ENCODE measurements around the gene LBHD2. TPM values are rescaled to one million over a fixed set of nuclear protein-coding genes. Genes with fewer than 3 reads are reported as not detected.
A peak's percentile ranks its signal among the peaks of the same experiment; 100 is the strongest.

LBHD2 gene
- total and polyA plus RNA-seq, 2 of the 8 experiments (the other 6 are each of a cell fraction or from before 2014, with no cell fraction given): not detected

DNA sequence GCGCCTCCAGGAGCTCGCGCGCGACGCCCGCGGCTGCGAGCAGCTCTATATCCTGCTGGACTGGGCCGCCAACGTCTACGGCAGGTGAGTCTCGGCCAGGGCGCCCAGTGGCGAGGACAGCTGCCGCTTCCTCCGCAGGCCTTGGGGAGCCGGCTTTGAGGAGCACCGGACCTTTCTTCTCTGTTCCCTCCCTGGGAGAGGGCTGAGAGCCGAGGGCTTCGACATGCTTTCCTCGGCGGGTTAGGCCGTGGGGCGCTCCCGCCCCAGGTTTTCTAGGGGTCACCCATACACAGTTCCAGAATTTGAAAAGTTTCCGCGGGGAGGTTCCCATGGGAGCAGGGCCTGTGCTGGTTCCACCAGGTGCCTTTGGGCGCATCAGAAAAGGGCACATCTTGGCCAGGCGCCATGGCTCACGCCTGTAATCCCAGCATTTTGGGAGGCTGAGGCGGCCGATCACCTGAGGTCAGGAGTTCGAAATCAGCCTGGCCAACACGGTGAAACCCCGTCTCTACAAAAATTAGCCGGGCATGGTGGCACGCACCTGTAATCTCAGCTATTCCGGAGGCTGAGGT lies 18.8 kb downstream of the LBHD2 start:
- Histone ChIP-seq H2BK12ac (ENCODE audit: low read depth, low read length) (peak overlapping the region; percentile 50; the same call in 1 of the 2 replicates), H2AK5ac (ENCODE audit: low read depth, low read length) (no peak overlapping the region), H2BK120ac (replicated peaks; ENCODE audit: low read depth, low read length) (no peak overlapping the region), H2BK5ac (ENCODE audit: low read depth, low read length) (no peak overlapping the region), H3K18ac (ENCODE audit: extremely low read depth, low read length) (no peak overlapping the region), H3K27me3 (replicated peaks in 1 of 4; ENCODE audit: control insufficient read depth in 3 of 4, extremely low read depth in 1 of 4, insufficient read depth in 3 of 4, low read length in 3 of 4) (peaks cover 7 to 42% (median 34%) of the 10 kb centered on the region in 4 experiments), H3K79me1 (ENCODE audit: low read depth, low read length) (no peaks in the 10 kb centered on the region), H3K4ac (replicated peaks; ENCODE audit: insufficient read length, low read depth, low read length) (no peak overlapping the region), H4K5ac (ENCODE audit: insufficient read length, low read depth, low read length) (no peak overlapping the region), H4K20me1 (replicated peaks in 1 of 2; ENCODE audit: control insufficient read depth in 1 of 2, insufficient read depth in 2 of 2, low read length in 2 of 2) (peaks cover 0 to 3% of the 10 kb centered on the region in 2 experiments), H3K56ac (replicated peaks; ENCODE audit: insufficient read length, low read depth, low read length) (no peak overlapping the region), H3K79me2 (ENCODE audit: control insufficient read depth in 1 of 2, insufficient read depth in 2 of 2, low read length in 2 of 2) (no peaks in the 10 kb centered on the region), H2AFZ (ENCODE audit: low read length) (no peak overlapping the region), H3K36me3 (ENCODE audit: control insufficient read depth in 2 of 4, insufficient read depth in 4 of 4, low read length in 3 of 4) (no peaks in the 10 kb centered on the region), H2BK20ac (ENCODE audit: low read length) (no peak overlapping the region), H3K4me3 (ENCODE audit: extremely low read depth in 1 of 4, insufficient read depth in 2 of 4, low read depth in 3 of 4, low read length in 4 of 4) (peak overlapping the region in 1 of 4 experiments; percentile 28; a peak in 1 of 8 replicates), H3K23ac (ENCODE audit: insufficient read length) (no peak overlapping the region), H4K91ac (replicated peaks; ENCODE audit: insufficient read length, low read length) (no peak overlapping the region), H2BK15ac (ENCODE audit: low read length) (no peak overlapping the region), H3K4me2 (ENCODE audit: insufficient read depth in 1 of 2, low read depth in 2 of 2, low read length in 2 of 2) (peak overlapping the region in 1 of 2 experiments; percentile 34; a peak in 1 of 4 replicates), H3K4me1 (replicated peaks in 1 of 4; ENCODE audit: control insufficient read depth in 3 of 4, insufficient read depth in 4 of 4, low read length in 3 of 4) (peaks cover 0 to 34% (median 14%) of the 10 kb centered on the region in 4 experiments; a peak in 6 of 7 replicates), H3K27ac (ENCODE audit: low read depth, low read length) (no peak overlapping the region), H3K9ac (replicated peaks in 1 of 4; ENCODE audit: extremely low read depth in 1 of 4, low read depth in 3 of 4, low read length in 3 of 4) (no peak overlapping the region), H4K8ac (ENCODE audit: extremely low read depth, insufficient read depth, low read length) (peak overlapping the region; percentile 38; the same call in 1 of the 2 replicates), H3K23me2 (ENCODE audit: low read depth, low read length) (peaks cover 3% of the 10 kb centered on the region; the same call in 1 of the 2 replicates), H3K14ac (ENCODE audit: insufficient read length) (no peak overlapping the region), H3K9me3 (ENCODE audit: insufficient read depth in 2 of 2, low read depth in 1 of 2, low read length in 1 of 2) (no peaks in the 10 kb centered on the region)
- ChIA-PET CTCF (ENCODE audit: partially characterized antibody) (interaction anchor here (0.7 to 10.4 kb wide), 8 partner anchors 18 to 190 kb away, joined by 3 to 276 read pairs (median 50); partner anchors contain the start of genes LBHD2 and TNFAIP2), POLR2A (ENCODE audit: partially characterized antibody) (interaction anchor here (0.7 to 1.3 kb wide), 4 partner anchors 21 to 197 kb away, joined by 3 to 4 read pairs (median 3); partner anchors contain the start of gene TNFAIP2)
- WGBS, 2 experiments (ENCODE audit: extremely low coverage in 1 of 2, insufficient coverage in 1 of 2, insufficient read length in 1 of 2, insufficient replicate concordance in 2 of 2, low coverage in 1 of 2, low lambda C conversion rate in 2 of 2, missing lambda C conversion rate in 1 of 2): 72% methylated on average over 39 of the region's 39 CpGs; no CpG with 5 or more reads in 1 of the 2 experiments
- DNase-seq (ENCODE audit: low read depth in 1 of 2, low spot score in 2 of 2): no peak
- no peak for FAIRE-seq
- TF ChIP-seq EZH2 (IDR thresholded peaks at IDR 0.05; ENCODE audit: low read depth, low read length, severe bottlenecking) (peak; percentile 44), ZNF274 (IDR thresholded peaks at IDR 0.05; ENCODE audit: borderline replicate concordance, extremely low read depth, low read length) (no peak), SP1 (IDR thresholded peaks at IDR 0.05; ENCODE audit: low read depth, low read length) (no peak), KDM1A (IDR thresholded peaks at IDR 0.05; ENCODE audit: borderline replicate concordance, low read length) (no peak)
